Osteoblast (primary cell): Measurements from ENCODE around the gene GFI1. TPM values are rescaled to one million over a fixed set of nuclear protein-coding genes. Genes with fewer than 3 reads are reported as not detected.
"Not testable (repeated sequence)": the region's sequence is repeated elsewhere in the genome, so short reads cannot be mapped to it uniquely, and the experiment has no call there.

Experiments
- DNase-seq: peaks from one replicate; pipeline ENCODE4 v3.0.0; 2011; ENCODE audit warnings: low spot score, mixed read lengths; ENCODE audit not compliant: insufficient read length; ENCODE audit errors: missing footprints
- H2AFZ ChIP-seq: 2 replicates; pipeline ENCODE4 v1.6.0; 2011; ENCODE audit warnings: mild to moderate bottlenecking, low read length
- H3K27ac ChIP-seq: 2 replicates; pipeline ENCODE4 v1.5.1; 2011; ENCODE audit warnings: mild to moderate bottlenecking, low read depth, low read length, moderate library complexity
- H3K27me3 ChIP-seq: 2 replicates; pipeline ENCODE4 v1.6.0; 2012; ENCODE audit warnings: mild to moderate bottlenecking, control low read depth, inconsistent platforms, low read length, moderate library complexity; ENCODE audit not compliant: insufficient read depth
- H3K36me3 ChIP-seq: 2 replicates; pipeline ENCODE4 v1.5.1; 2011; ENCODE audit warnings: mild to moderate bottlenecking, low read length, control low read depth, moderate library complexity; ENCODE audit not compliant: insufficient read depth
- H3K4me1 ChIP-seq: 2 replicates; pipeline ENCODE4 v1.5.1; 2011; ENCODE audit warnings: mild to moderate bottlenecking, low read length, control low read depth, moderate library complexity; ENCODE audit not compliant: insufficient read depth
- H3K4me2 ChIP-seq: 2 replicates; pipeline ENCODE4 v1.6.0; 2011; ENCODE audit warnings: mild to moderate bottlenecking, low read length; ENCODE audit not compliant: insufficient read depth
- H3K4me3 ChIP-seq: fragments of 200-600 bp; sonication (generic); 3 replicates; pipeline ENCODE4 v1.5.1; 2012; ENCODE audit warnings: mild to moderate bottlenecking, low read length, inconsistent platforms; ENCODE audit not compliant: insufficient read depth
- H3K79me2 ChIP-seq: 2 replicates; pipeline ENCODE4 v1.6.0; 2012; ENCODE audit warnings: mild to moderate bottlenecking, low read length, control low read depth, inconsistent platforms; ENCODE audit not compliant: insufficient read depth
- H3K9me3 ChIP-seq: 2 replicates; pipeline ENCODE4 v1.5.1; 2011; ENCODE audit warnings: low read depth, low read length, control low read depth
- H4K20me1 ChIP-seq: 2 replicates; pipeline ENCODE4 v1.6.0; 2012; ENCODE audit warnings: mild to moderate bottlenecking, low read length, control low read depth; ENCODE audit not compliant: insufficient read depth
- CTCF ChIP-seq: IDR thresholded peaks from 2 replicates; pipeline ENCODE4 v1.5.1; 2011; ENCODE audit warnings: mild to moderate bottlenecking, low read depth, low read length, moderate library complexity; ENCODE audit errors: extremely low read depth
- total RNA-seq: library from RNA; depleted of rRNA; stranded (reverse); fragments of >200 nt; gene quantifications from 2 replicates; pipeline ENCODE4 v1.2.3, GENCODE V29; 2012

Gene GFI1
- under 0.01 TPM in 1 of 2 replicates, not detected in the other for total RNA-seq

DNA sequence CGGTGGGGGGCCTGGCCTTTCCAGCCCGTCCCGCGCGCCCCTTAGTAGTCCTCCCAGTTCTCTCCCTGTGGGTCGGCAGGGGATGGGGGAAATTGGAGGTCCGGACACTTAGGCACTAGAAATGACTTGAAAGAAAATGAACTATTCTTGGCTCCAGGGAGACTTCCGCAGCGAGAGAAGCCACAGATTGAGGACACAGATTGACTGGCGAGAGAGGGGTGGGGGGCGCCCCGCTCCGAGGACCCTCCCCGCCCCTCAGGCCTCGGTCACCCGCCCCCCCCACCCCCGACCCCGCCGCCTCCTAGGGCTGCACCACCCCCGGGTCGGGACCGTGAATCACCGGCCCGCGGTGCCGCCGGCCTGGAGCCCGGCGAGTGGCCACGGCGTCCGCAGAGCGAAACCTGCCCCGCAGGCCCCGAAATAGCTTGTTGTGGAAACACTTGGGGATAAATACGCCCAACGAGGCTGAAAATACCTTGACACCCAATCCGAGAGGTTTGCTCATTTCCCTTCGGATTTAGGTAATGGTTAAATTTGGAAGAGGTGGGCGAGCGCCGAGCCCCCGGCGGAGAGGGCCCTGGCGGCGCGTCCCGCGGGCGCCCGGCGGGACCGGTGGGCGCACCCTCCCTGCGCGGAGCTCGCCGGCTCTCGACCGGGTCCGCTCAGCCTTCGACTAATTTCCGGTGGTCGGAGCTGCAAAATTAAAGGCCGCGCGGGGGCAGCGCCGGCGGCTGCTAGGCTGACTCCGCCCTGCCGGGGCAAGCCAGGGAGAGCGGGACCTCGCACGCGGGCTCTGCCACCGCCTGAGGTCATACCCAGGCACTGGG is at the start of gene GFI1:
TSS of gene GFI1 (minus strand) at position 675 of the 827 bp plus-strand sequence. CDS start 3,438 bp downstream, outside the sequence.
- TF ChIP-seq CTCF: no peak
- H3K9me3 ChIP-seq: no peaks in the 10 kb centered on the region
- H4K20me1 ChIP-seq: peaks cover 13% of the 10 kb centered on the region
- no peak within 1 kb of the TSS for H3K27ac ChIP-seq
- no peak within 1 kb of the TSS for H2AFZ ChIP-seq
- DNase-seq: peak; percentile 91
- H3K4me2 ChIP-seq: peak within 1 kb of the TSS; percentile 81
- H3K79me2 ChIP-seq: no peaks in the 10 kb centered on the region
- H3K4me1 ChIP-seq: peaks cover 21% of the 10 kb centered on the region
- H3K27me3 ChIP-seq: peaks cover 88% of the 10 kb centered on the region
- H3K4me3 ChIP-seq: peak within 1 kb of the TSS; percentile 66
- H3K36me3 ChIP-seq: no peaks in the 10 kb centered on the region

DNA sequence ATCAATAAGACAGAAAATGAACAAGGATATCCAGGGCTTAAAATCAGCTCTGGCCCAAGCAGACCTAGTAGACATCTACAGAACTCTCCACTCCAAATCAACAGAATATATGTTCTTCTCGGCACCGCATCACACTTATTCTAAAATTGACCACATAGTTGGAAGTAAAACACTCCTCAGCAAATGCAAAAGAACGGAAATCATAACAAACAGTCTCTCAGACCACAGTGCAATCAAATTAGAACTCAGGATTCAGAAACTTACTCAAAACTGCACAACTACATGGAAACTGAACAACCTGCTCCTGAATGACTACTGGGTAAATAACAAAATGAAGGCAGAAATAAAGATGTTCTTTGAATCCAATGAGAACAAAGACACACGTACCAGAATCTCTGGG is 45.6 kb upstream of the GFI1 start:
- H3K4me1 ChIP-seq, H3K27me3 ChIP-seq, H2AFZ ChIP-seq, H4K20me1 ChIP-seq, DNase-seq, H3K4me3 ChIP-seq, H3K27ac ChIP-seq, H3K79me2 ChIP-seq, H3K36me3 ChIP-seq, H3K9me3 ChIP-seq, H3K4me2 ChIP-seq: not testable (repeated sequence)

- not testable (repeated sequence) for H3K27me3 ChIP-seq, H3K4me3 ChIP-seq, H3K36me3 ChIP-seq, H3K79me2 ChIP-seq, H3K9me3 ChIP-seq, H3K27ac ChIP-seq, H4K20me1 ChIP-seq, H2AFZ ChIP-seq, DNase-seq, H3K4me2 ChIP-seq, H3K4me1 ChIP-seq
Observed at GRCh38 chr1:92531939-92532338, 45.2 kb upstream of the GFI1 start.

DNA sequence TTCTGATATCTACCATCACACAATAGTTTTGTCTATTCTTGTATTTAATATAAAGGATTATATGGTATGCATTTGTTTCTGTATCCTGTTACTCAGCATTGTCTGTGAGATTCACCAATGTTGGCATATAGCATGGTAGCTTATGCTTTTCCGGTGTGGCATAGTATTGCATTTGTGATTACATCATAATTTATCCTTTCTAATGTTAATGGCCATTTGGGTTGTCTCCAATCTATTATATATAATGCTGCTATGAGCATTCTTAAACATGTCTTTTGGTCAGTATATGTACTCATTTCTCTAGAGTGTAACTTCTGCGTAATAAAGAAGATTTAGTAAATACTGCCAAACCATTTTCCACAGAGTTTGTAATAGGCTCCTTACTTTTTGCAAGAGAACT is 40.9 kb upstream of the GFI1 start:
- Histone ChIP-seq H2AFZ (no peak overlapping the region), H3K27ac (no peak overlapping the region), H3K36me3 (no peaks in the 10 kb centered on the region), H3K27me3 (no peaks in the 10 kb centered on the region), H3K4me1 (no peaks in the 10 kb centered on the region), H3K4me3 (no peak overlapping the region), H3K9me3 (no peaks in the 10 kb centered on the region), H3K79me2 (no peaks in the 10 kb centered on the region), H4K20me1 (no peaks in the 10 kb centered on the region), H3K4me2 (no peak overlapping the region)
- no peak for DNase-seq
- TF ChIP-seq CTCF: no peak

- not testable (repeated sequence) for H3K27me3 ChIP-seq, H3K9me3 ChIP-seq, H3K4me2 ChIP-seq, H3K4me3 ChIP-seq, DNase-seq, H3K36me3 ChIP-seq, H2AFZ ChIP-seq, H3K4me1 ChIP-seq, H3K27ac ChIP-seq, H4K20me1 ChIP-seq, H3K79me2 ChIP-seq
Observed at GRCh38 chr1:92524944-92525590, 38.3 kb upstream of the GFI1 start.
